HG02970 (cell line): ENCODE results near the gene TOP3B.

Source experiments
- ATAC-seq: cut with Tn5 transposase; IDR thresholded peaks from one replicate; pipeline ENCODE4 v1.9.1; 2021; ENCODE audit warnings: mild to moderate bottlenecking, moderate library complexity, moderate number of reproducible peaks; ENCODE audit not compliant: unreplicated experiment, low FRiP score

TOP3B gene

DNA sequence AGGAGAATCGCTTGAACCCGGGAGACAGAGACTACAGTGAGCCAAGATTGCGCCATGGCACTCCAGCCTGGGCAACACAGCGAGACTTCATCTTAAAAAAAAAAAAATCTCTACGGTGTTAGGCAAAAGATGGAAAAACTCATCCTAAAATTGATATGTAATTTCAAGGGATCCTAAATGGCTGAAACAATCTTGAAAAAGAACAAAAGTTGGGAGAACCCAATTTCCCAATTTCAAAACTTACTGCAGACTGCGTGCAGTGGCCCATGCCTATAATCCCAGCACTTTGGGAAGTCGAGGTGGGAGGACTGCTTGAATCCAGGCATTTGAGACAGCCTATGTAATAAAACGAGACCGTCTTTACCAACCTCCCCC is 31.7 kb upstream of the TOP3B start:
- no peak for ATAC-seq

DNA sequence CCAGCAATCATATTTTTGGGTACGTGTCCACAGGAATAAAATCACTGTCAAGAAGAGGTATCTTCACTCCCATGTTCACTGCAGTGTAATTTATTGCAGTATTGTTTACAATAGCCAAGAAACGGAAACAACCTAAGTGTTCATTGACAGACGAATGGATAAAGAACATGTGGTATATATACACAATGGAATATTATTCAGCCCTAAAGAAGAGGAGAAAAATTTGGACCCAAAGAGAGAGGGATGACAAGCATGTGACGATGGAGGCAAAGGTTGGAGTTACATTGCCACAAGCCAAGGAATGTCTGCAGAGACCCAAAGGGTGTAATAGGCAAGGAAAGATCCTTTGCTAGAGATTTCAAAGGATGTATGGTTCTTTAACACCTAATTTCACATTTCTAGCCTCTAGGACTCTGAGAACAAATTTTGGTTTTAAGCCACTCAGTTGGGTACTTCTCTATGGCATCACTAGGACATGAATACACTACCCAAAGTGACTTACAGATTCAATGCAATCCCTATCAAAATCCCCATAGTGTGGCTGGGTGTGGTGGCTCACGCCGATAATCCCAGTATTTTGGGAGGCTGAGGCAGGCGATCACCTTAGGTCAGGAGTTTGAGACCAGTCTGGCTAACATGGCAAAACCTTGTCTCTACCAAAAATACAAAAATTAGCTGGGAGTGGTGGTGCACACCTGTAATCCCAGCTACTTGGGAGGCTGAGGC is 31.1 kb upstream of the TOP3B start:
- no peak for ATAC-seq

DNA sequence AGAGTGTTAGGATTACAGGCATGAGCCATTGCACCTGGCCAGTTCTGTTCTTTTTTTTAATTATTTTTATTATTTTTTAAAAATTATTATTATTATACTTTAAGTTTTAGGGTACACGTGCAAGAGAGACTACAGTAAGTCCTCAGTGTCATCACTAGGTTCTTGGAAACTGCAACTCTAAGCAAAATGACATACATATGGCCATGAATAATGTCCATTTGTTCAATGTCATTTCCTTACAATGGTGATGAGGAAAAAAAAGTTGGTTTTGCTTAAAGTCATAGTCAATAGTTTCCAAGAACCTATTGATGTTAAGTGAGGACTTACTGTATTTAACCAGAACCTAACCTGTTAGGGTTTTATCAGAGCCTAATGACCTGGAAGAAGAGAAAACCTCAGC is 29.4 kb upstream of the TOP3B start:
- ATAC-seq, result no peak

DNA sequence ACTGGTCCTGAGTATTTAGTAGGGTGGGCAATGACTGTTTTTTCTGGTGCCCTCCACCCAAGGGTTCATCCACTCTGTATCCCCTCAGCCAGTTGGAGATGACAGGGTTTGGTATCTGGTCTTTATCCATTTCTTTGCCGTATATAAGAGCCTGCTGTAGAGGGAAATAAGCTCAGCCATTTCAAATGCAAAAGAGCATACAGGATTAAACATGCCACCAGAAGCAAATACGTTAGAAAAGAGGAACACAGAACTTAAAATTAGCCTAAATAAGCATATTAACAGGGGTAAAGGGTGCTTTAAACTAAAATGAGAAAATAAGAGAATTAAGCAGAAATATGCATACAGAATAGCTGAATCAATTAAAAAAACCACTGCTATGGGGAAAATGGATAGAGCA is 27.8 kb upstream of the TOP3B start:
- no peak for ATAC-seq

DNA sequence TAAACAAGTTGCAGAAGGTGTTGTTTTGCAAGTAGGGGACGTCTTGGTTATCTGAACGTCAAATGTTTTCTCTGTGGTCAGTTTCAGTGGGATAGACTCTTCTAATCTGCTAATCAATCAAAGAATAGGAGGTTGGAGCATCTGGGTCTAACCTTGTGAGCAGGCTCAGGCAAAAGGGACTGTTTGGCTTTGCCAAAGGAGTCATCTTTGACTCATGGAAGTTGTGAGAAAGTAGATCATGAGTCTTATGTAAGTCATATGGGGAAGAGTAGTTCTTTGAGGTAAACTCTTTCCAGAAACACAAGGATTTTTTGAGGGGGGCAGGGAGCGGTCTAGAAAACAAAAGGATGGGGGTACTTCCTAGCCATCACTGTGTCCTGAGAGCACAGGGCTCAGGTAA is 27.1 kb upstream of the TOP3B start:
- no peak for ATAC-seq

DNA sequence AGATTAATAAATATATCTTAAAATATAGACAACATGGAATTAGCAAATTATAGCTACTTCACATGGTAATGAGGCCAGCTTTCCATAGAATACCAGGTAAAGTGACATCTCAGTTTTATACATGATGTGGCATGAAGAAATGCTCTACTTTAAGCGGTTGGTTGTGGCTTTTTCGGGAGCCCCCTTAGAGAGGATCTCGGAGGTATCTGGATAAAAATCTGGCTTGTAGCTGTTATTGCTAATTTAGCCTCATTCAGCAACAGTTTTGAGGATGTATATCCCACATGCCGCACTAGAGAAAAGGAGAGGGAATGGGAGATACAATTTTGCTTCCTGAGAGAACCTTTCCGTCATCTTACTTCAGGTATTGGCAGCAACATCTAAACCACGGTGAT is 24.0 kb upstream of the TOP3B start:
- no peak for ATAC-seq

DNA sequence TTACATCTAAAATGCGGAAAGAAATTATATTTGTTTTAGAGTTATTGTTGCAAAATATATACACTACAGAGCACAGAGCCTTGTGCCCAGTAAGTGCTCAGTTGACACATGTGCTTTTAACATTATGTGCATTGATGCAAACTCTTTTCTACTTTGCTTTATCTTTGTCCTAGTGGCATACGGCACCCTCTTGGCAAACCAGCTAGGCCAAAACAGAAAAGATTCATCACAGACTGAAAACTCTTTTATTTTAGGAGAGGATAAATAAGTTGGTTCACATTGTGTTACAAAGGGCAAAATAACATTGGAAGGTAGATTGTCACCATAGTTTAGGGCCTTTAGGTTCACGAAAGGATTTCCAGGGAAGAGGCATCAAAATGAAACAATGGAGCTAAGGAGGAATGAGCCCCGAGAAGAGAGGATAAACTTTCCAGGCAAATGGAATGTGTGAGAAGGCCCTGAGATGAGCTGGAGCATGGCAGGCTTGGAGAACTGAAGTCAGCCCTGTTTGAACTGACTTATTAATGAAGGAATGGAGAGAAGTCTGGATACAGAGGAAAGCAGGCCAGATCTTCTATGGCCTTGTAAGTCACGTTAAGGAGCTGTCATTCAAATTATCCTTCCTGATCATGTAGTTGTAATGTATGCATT is 23.5 kb upstream of the TOP3B start:
- ATAC-seq, result no peak

DNA sequence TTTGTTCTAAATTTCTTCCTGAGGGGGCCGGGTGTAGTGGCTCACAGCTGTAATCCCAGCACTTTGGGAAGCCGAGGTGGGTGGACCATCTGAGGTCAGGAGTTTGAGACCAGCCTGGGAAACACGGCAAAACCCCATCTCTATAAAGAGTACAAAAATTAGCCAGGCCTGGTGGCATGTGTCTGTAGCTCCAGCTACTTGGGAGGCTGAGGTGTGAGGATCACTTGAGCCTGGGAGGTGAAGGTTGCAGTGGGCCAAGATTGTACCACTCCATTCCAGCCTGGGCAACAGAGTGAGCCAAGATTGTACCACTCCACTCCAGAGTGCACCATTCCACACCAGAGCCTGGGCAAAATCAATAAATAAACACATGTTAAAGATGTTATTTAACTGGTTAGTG is 20.6 kb upstream of the TOP3B start:
- no peak for ATAC-seq

DNA sequence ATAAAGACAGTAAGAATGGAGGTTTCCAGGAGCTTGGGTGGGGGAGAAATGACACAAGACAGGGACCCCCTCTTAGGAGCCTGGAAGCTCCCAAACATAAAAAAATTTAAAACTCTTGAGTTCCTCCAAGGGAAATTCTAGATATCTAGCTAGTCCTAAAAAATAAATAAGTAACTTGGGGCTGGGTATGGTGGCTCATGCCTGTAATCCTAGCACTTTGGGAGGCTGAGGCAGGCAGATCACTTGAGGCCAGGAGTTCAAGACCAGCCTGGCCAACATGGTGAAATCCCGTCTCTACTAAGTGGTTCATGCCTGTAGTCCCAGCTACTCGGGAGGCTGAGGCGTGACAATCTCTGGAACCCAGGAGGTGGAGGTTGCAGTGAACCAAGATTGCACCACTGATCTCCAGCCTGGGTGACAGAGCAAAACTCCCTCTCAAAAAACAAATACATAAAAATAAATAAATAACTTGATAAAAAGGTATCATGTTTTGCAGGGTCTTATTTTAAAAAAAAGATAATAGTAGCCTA is 20.0 kb upstream of the TOP3B start:
- no peak for ATAC-seq

DNA sequence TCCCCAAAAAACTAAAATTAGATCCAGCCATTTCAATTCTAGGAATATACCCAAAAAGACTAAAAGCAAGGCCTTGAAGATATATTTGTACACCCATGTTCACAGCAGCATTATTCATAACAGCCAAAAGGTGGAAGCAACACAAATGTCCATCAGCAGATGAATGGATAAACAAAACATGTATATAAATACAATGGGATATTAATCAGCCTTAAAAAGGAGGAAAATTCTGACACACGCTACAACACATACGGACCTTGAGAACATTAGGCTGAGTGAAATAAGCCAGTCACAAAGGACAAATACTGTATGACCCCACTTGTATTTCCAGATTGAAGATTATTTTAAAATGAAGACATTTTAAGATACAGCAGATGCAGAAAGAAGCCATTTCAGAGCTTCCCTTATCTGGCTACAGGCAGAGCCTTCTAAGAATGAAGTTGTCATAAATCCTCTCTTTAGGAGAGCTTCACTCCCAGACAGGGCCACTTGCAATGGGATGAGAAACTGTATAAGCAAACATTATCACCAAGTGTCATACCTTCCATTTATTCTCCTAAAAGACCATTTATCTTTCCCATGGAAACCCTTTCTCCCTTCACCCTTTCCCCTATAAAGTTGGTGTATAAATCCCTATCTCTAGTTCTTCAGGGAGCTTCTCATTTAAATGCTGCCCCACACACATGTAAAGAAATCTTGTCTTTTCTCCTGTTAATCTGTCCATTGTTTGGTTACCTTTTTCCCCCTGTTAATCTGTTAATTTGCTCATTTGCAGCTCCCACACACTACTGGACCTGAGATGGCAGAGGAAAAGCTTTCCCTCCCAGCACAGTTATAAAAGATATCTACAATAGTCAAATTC is 19.3 kb upstream of the TOP3B start:
- no peak for ATAC-seq

DNA sequence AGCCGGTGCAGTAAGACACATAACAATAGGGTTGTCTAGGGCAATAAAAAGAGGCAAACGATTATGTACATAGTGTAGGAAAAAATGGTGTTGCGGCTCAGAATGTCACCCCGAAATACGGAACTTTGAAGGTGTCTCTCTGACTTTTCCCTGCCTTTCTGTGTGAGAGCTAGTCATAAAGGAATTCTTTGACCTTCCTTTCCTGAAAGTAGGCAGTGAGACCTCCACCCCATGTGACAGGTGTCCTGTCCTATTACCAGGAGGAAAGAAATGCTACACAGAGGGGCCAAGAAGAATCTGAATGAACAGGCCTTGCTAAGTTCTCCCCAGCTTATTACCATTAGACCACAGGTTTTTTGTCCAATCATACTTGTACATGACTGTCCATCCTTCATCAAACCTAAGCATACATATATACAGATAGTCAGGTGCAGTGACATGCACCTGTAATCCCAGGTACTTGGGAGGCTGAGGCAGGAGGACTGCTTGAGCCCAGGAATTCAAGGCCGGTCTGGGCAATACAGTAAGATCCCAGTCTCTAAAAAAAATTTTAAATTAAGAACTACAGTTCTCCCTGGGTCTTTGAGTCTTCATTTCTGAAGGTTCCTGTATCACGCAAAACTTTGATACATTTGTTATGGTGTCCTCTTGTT is 16.1 kb upstream of the TOP3B start:
- ATAC-seq, result no peak

DNA sequence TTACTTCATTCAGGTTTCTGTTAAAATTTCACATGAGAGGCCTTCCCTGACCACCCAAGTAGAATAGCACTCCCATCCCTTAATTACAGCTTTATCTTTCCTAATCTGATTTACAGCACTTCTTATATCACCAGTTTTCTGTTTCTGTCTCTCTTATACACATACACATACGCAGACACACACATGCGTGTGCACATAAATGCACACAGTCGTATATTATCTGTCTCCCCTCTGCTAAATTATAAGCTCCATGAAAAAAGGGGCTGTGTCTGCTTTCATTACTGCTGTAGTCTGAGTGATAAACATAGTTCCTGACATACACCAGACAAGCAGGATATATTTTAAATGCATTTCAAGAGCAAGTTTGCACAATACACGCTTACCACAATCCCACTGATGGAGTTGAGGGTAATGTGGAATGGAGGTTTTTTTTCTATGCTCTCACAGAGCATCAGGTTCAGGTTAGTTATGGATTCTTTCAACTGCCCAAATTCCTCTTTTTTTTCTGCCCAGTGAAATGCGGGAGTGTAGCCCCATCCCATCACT is 13.7 kb upstream of the TOP3B start:
- no peak for ATAC-seq

DNA sequence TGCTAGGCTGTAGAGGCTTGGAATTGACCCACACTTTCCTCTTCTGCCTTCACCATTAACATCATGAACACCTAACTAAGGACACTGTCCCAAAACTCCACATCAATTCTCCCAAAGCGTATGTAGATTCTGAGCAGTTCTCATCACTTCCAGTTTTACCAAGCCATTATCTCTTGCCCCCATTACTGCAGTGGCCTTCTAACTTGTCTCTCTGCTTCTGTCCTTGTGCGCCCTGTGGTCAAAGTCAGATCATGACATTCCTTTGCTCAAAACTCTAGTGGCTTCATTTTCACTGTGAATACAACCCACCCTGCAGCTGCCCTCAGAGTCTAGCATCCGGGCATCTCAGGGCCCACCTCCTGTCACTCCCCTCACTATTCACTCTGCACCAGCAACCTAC is 13.1 kb upstream of the TOP3B start:
- no peak for ATAC-seq

DNA sequence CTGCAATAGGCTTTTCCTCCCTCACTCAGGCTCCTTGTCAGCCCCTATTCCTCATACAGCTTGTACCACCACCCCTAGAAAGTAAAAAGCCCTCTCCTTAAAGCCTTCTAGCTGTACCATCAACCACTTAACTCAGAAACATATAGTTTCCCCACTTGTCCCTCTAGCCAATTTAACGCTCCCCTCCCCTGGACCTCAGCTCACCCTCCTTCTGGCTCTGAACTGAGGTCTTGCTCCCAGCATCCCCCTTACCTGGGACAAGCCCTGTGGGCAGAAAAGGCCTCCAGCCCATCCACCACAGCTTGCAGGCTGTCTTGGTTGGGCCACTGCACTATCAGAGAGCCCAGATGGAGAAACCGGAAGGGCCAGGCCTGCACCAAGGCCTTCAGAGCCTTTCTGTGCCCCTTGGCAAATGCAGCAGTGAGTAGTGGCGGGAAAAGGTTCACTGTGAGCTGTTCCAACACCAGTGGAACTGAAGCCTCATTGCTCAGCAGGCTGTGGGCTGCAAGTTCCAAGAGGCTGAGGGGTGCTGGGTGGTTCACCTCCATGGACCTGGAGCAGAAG is 12.4 kb upstream of the TOP3B start:
- no peak for ATAC-seq

DNA sequence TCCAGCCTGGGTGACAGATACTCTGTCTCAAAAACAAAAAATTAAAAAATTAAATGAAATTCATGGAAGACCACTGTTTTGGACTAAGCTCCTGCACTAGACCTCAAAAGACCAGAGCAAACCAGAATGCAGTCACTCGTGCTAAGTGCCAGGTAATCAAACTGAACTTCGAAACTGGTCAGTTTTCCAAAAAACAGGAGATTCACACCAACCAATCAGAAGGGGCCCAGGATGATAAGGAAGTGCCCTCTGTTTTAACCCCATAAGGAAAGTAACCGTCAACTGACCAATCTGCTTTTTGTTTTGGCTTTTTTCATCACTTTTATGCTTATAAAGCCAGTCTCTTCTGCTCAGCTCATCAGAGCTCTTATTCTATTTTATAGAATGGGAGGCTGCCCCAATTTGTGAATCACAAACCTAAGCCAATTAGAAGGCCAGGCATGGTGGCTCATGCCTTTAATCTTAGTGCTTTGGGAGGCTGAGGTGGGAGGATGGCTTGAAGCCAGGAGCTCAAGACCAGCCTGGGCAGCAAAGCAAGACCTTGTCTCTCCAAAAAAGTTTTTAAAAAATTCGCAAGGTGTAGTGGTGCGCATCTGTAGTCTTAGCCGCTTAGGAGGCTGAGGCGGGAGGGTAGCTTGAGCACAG is 10.1 kb upstream of the TOP3B start:
- no peak for ATAC-seq

DNA sequence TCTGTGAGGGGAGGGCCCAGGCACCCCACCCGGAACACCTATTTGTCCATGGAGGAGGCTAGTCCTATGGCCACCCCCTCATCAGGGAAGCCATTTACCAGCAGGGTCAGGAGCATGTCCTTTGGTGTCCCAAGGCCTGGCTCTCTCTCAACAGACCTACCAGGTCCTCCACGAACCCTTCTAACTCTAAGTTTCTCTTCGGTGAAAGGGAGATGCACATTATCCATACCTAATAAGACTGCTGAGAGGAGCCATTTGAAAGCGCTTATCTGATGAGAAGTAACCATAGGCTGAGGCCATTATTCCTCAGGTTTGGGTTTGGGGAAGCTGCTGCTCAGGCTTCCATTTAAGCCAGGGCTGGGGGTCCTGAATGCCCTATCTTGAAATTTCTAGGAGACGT is 9.2 kb upstream of the TOP3B start:
- ATAC-seq, result no peak

DNA sequence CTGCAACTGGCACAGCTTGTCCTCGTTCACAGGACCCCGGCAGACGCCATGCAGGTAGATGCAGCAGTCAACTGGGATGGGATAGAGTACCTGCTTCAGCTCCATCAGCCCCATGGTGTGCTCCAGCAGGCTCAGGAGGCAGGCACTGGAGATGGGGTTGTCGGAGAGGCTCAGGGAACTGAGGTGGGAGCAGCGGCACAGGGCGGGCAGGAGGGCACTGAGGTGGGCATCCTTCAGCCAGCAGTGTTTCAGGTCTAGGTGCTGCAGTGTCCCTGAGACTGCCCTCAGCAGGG is 8.7 kb upstream of the TOP3B start:
- no peak for ATAC-seq

DNA sequence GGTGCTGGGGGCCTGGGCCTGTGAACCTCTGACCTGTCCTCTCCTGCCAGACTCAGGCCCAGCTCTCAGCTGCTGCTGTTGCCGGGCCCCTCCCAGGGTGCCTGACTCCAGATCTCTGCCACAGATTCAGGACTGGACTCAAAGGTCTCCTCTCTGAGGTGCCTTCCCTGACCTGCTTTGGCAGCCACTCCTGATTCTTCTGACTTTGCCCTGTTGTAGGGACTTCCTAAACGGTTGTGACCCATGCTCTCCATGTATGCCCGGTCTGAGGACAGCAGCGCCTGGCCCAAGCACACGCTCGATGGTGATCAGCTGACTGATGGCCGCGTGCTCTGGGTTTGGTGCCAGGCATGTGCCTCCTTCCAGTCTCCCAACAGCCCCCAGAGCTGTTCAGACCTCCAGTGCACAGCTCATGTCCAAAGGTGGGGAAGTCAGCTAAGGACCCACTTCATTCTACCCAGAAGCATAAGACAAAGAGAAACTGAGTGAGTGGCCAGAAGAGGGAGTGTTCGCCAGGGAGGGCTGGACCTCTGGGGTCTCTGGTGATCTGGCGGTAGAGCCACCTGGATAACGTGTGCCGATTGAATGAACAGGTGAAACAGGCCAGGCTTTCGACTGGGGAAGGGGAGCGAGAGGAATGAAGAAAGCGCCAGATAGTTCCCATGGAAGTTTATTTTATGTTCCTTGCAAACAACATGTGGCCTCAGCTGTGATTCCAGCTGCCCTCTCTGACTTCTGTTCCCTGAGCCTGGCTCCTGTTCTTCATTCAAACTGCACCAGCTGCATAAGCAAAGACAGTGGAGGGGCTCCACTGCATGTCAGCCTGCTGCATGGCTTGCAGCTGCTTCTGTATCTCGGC is 8.1 kb upstream of the TOP3B start:
- ATAC-seq, result no peak

DNA sequence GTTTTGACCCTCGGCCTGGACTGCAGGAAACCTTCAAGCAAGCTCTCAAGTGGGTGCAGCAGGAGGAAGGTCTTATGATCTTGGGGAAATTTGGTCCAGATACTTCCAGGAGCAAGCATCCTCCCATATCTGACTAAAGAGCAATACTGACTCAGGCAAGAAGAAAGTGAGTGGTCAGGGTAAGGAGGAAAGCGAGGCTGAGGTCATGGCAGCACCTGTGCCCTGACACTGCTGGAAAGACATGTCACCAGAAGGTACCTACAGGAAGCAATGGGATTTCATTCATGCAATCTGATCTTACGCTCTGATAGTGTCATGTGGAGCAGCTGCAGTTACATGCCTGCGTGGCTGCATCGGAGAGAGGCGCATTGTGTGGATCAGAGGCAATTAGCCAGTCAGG is 6.5 kb upstream of the TOP3B start:
- ATAC-seq, result no peak
